Chondrocyte (in vitro differentiated cells): ENCODE results near the gene DNMT3A. TPM values are rescaled to one million over a fixed set of nuclear protein-coding genes. Genes with fewer than 3 reads are reported as not detected.

ENCODE experiments used
- DNase-seq: peaks from one replicate; pipeline ENCODE4 v3.0.0; 2021; ENCODE audit warnings: mixed read lengths, low spot score
- H3K27ac Mint-ChIP-seq: one replicate; pipeline ENCODE4 v1.8.0; 2021; ENCODE audit warnings: mild to moderate bottlenecking, moderate library complexity, mixed read lengths; ENCODE audit not compliant: unreplicated experiment
- H3K27me3 Mint-ChIP-seq: 2 replicates; pipeline ENCODE4 v1.8.0; 2021; ENCODE audit warnings: low read depth, mixed read lengths
- H3K36me3 Mint-ChIP-seq: 2 replicates; pipeline ENCODE4 v1.8.0; 2021; ENCODE audit warnings: low read depth, mixed read lengths
- H3K4me1 Mint-ChIP-seq: 2 replicates; pipeline ENCODE4 v1.8.0; 2021; ENCODE audit warnings: low read depth, mild to moderate bottlenecking, mixed read lengths
- H3K4me3 Mint-ChIP-seq: one replicate; pipeline ENCODE4 v1.8.0; 2021; ENCODE audit warnings: mild to moderate bottlenecking, moderate library complexity, mixed read lengths; ENCODE audit not compliant: unreplicated experiment
- H3K9me3 Mint-ChIP-seq: 2 replicates; pipeline ENCODE4 v1.8.0; 2021; ENCODE audit warnings: low read depth, mixed read lengths
- CTCF ChIP-seq: fragments of 200-600 bp; sonication (generic); IDR thresholded peaks from 2 replicates; pipeline ENCODE4 v1.5.0; 2021; ENCODE audit warnings: antibody characterized with exemption, mild to moderate bottlenecking, moderate library complexity
- total RNA-seq: library from RNA; stranded (reverse); gene quantifications from 3 replicates; pipeline ENCODE4 v1.2.1, GENCODE V29; 2021

Gene DNMT3A
- total RNA-seq, 1 donor from 2014 or later = 43.9 TPM

- H3K36me3 Mint-ChIP-seq = peaks cover 3% of the 10 kb centered on the region
- H3K27ac Mint-ChIP-seq = peak overlapping the region; percentile 87
- no peaks in the 10 kb centered on the region for H3K9me3 Mint-ChIP-seq
- no peak for DNase-seq
- H3K4me1 Mint-ChIP-seq = peaks cover 37% of the 10 kb centered on the region
- no peak for TF ChIP-seq CTCF
- no peaks in the 10 kb centered on the region for H3K27me3 Mint-ChIP-seq
- peak overlapping the region; percentile 66 for H3K4me3 Mint-ChIP-seq
These were observed 88.5 kb downstream of the DNMT3A start for GRCh38 chr2:25253153-25253626.

GRCh38 chr2:25252291-25253152 lies 89.2 kb downstream of the DNMT3A start:
- H3K27ac Mint-ChIP-seq = peak overlapping the region; percentile 87
- TF ChIP-seq CTCF = no peak
- no peak for DNase-seq
- H3K36me3 Mint-ChIP-seq = peaks cover 4% of the 10 kb centered on the region
- no peaks in the 10 kb centered on the region for H3K27me3 Mint-ChIP-seq
- H3K4me1 Mint-ChIP-seq = peaks cover 35% of the 10 kb centered on the region
- no peaks in the 10 kb centered on the region for H3K9me3 Mint-ChIP-seq
- H3K4me3 Mint-ChIP-seq = peak overlapping the region; percentile 66

- Mint-ChIP-seq H3K36me3 (peaks cover 9% of the 10 kb centered on the region), H3K4me3 (peak overlapping the region; percentile 78), H3K9me3 (no peaks in the 10 kb centered on the region), H3K27me3 (no peaks in the 10 kb centered on the region), H3K27ac (peak overlapping the region; percentile 45), H3K4me1 (peaks cover 26% of the 10 kb centered on the region)
- DNase-seq = no peak
- TF ChIP-seq CTCF = no peak
These were observed 90.1 kb downstream of the DNMT3A start for GRCh38 chr2:25251422-25252273.

- Mint-ChIP-seq H3K27me3 (no peaks in the 10 kb centered on the region), H3K27ac (peak overlapping the region; percentile 77)
These were observed 90.7 kb downstream of the DNMT3A start for GRCh38 chr2:25251071-25251421.

More at GRCh38 chr2:25251071-25251421, 90.7 kb downstream of the DNMT3A start:
- no peak for DNase-seq
- no peaks in the 10 kb centered on the region for H3K9me3 Mint-ChIP-seq
- H3K4me1 Mint-ChIP-seq = peaks cover 24% of the 10 kb centered on the region
- H3K4me3 Mint-ChIP-seq = peak overlapping the region; percentile 78
- H3K36me3 Mint-ChIP-seq = peaks cover 12% of the 10 kb centered on the region
- TF ChIP-seq CTCF = no peak
